NCI-H460 (cell line): Measurements from ENCODE around the gene TMEM219. TPM values are rescaled to one million over a fixed set of nuclear protein-coding genes. Genes with fewer than 3 reads are reported as not detected.
A peak's percentile ranks its signal among the peaks of the same experiment; 100 is the strongest.

ENCODE experiments used
- DNase-seq: peaks from one replicate; pipeline ENCODE4 v3.0.0-alpha.2; 2016; ENCODE audit warnings: low read depth; ENCODE audit errors: extremely low read depth
- total RNA-seq: library from RNA; depleted of rRNA; stranded (reverse); fragments of >200 nt; shearing (Covaris generic); gene quantifications from 2 replicates; pipeline ENCODE4 v1.2.3, GENCODE V29; 2014

Gene TMEM219
- total RNA-seq, 1 experiment from 2014 or later: 67.8 TPM

DNA sequence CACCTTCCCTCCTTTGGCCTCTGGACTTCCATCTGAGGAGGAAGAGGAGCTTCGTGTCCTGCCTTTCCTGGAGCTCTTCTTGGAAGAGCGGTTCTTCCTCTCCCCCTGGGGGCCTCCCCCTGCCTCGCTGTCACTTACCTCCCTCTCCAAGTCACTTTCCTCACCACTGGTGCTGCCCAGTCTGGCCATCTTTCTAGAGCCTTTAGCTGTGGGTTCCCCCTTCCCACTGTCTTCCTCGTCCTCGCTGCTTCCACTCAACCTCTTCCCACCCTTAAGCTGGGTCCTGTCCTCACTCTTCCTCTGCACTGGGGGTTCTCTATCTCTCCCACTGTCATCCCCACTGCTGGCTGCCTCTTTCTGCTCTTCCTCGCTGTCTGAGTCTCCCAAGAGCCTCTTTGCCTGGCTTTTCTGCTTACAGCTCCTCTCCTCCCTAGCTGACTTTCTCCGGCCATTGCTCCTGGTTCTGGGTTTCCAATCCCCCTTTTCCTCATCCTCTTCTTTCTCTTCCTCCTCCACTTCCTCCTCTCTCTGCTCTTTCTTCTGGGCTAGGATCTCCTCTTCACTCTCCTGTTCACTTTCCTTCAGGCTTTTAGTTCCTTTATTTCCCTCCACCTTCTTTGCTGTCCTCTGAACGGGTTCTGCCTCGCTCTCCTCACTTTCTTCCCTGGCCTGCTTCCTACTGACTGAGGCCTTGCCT is 32.2 kb downstream of the TMEM219 start:
- no peak for DNase-seq

DNA sequence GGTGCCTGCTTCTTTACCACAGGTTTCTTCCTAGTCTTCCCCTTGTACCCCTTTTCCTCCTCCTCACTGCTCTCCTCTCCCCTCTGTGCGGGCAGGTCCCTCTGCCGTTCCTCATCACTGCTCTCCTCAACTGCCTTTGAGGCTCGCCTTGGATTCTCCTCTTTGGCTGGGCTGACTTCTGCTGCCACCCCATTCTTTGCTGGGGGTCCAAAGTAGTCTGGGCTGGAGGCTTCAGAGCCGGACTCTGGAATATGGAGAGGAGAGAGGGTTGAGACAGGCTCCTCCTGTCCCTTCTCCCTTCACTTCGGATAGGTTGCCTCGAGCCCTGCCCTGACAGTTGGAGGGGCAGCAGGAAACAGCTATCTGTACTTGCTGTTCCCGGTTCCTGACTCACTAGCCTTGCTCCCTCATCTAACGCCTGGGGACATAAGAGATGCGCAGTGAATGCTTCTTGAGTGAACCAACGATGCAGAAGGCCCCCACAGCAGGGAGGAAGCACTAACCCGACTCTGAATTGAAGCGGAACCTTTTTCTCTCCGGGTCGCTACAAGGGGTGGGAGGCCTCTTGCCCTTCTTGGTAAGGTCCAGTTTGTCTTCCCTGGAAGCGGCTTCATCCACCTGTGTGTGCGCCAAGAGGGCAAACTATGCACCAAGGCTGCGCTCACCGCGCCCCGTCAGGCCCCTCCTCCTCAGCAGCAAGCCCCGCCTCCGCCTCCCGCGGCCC is 32.9 kb downstream of the TMEM219 start:
- DNase-seq: no peak

DNA sequence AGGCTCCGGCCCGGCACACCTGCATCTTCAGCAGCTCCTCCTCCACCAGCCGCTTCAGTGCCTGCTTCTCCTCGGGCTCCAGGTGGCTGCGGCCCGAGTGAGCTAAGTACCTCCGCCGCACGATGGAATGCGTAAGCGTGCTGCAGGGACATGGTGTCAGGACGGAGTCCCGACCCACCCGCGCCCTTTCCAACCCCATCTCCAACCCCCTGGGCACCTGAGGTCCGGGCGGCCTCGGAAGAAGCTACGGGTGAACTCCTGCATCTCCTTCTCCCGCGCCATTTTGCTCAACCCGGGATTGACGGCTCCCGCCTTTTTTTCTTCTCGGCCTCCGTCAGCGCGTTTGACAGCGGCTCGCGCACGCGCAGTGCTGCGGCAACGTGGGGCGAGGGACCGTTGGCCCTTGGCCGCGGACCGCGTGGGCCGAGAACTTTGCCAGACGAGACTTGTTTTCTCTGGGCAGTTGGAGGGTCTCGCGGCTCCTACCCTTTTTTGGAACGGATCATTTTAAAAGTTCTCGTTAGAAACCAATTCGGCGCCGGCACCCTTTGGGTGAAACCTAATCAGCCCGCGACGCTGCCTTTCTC is 33.5 kb downstream of the TMEM219 start, which contains the start of gene HIRIP3:
Gene HIRIP3 (minus strand): TSS at position 294 of the 587 bp plus-strand sequence. CDS start 12 bp downstream, at position 282.
- peak; percentile 78 for DNase-seq

DNA sequence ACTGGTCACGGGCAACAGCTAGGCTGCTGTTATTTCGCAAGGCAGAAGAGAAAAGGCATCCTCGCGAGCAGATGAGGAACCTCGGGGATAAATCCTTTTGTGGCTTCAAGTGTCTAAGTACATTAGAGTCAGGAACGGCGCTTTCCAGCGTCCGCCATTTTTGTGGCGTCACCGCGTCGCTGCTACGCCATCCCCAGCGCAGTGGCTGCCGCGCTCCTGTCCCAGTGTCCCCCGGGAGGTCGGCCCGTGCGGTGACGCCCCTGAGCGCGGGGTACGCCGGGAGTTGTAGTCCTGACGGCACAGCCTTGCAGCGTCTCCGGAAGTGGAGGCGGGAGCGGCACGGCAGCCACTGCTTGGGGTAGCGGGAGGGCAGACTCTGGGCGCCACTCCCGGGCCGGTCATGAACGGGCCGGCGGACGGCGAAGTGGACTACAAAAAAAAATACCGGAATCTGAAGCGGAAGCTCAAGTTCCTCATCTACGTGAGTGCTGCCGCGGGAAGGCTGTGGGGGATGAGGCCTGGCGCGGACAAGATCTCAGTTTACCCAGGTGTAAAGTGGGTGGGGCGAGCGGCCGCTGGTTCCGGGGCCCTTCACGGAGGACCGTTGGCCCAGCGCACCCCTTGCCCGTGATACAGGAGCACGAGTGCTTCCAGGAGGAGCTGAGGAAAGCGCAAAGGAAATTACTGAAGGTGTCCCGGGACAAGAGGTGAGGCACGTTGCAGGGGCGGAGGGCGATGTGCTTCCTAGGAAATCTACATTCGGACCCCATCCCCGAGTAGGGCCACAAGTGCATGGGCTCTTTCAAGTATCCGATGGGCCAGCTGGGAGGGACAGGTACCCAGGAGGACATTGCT is 34.3 kb downstream of the TMEM219 start, which contains the start of gene INO80E:
Gene INO80E (plus strand): TSS at position 331 of the 855 bp plus-strand sequence. CDS start 70 bp downstream, at position 401.
- peak; percentile 95 for DNase-seq

DNA sequence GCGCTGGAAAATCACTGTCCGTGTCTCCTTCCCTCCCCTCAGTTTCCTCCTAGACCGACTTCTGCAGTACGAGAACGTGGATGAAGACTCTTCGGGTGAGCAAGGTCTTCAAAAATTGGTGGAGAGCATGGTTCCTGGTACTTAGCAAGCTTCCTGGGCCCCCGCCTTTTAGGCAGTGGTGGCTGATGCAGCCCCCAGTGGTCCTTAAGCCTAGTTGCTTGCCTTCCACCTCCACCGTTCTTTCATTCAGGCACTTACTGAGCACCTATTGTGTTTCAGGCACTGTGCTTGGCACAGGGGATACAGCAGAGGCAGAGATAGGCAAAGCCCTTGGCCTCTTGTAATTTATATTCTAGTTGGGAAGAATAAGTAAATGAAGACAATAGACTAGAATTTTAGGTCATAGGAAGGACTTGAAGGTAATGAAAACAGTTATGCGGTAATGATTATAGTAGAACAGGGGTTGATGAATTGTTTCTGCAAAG is 34.9 kb downstream of the TMEM219 start:
- no peak for DNase-seq

DNA sequence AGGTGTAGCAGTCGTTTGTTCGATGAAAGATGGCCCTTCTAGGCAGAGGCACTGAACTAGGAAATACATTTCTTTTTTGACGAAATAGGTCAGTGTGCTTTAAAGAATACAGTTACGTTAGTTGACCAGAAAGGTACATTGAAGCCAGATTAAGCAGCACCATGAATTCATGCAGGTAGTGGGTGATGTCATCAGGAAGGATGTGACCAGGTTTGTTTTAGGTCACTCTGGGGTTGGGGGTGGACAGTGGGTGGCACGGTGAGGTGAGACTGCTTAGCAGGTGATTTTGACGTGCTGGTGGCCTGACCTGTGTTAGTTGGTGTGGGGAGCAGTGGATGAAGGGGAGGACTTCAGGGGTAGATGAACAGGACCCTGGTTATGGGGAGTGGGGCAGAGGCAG is 37.7 kb downstream of the TMEM219 start:
- DNase-seq: no peak

DNA sequence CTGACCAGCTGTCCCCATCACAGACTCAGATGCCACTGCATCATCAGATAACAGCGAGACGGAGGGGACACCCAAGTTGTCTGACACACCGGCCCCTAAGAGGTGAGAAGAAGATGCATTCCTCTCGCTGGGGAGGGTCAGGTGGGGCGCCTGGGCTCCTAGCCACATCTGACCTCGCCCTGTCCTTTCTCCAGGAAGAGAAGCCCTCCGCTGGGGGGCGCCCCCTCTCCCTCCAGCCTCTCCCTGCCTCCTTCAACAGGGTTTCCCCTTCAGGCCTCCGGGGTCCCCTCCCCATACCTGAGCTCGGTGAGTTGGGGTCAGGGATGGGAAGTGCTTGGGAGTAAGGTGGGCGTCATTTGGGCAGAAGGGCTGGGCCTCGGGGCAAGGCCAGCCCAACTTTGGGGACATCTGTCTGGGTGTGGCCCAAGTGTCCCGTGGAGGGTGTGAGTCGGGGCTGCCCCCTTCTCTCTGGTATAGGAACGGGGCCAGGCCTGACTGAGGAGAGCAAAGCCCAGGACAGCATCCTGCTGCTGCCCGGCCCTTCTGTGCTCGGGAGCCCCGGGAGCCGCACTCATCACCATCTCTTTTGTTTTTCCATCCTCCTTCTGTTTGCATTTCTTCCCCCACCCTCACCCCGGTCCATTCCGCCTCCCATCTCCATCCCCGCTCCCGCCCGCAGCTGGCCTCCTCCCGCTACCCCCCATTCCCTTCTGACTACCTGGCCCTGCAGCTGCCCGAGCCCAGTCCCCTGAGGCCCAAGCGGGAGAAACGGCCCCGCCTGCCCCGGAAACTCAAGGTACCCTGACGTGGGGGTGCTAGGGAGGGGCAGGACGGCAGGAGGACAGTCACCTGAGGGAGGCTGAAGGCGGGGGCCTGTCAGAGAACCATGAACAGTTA is 39.1 kb downstream of the TMEM219 start:
- no peak for DNase-seq

DNA sequence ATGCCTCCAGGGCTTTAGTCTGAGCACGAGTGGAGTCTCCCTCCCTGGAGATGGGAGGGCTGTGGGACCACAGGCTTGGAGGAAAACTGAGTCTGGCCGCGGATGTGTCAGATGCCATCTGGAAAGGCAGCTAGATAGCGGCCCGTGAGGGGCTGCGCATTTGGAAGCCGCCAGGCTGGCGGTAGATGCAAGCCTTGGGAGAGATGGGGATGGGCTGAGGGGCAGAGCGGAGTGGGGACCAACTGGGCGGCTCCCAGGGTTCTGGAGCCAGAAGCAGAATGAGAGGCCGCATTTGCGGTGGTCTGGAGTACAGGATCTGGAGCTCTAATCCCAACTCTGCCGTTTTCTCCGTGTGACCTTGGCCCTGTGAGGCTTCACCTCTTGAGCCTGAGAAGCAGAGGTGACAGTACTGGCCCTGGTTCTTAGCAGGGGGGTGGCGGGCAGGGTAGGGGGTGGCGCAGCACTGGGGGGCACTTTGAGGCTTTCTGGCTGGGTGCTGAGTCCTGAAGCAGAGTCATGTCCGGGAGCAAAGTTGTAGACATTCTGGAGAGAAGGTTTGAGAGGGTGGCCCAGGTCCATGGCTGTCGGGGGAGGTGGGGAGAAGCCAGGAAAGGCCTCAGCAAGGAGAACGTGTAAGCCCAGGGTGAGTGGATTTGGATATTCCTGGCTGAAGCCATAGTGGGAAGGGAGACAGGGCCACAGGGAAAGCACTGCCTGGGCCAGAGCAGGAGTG is 40.9 kb downstream of the TMEM219 start:
- DNase-seq: no peak

DNA sequence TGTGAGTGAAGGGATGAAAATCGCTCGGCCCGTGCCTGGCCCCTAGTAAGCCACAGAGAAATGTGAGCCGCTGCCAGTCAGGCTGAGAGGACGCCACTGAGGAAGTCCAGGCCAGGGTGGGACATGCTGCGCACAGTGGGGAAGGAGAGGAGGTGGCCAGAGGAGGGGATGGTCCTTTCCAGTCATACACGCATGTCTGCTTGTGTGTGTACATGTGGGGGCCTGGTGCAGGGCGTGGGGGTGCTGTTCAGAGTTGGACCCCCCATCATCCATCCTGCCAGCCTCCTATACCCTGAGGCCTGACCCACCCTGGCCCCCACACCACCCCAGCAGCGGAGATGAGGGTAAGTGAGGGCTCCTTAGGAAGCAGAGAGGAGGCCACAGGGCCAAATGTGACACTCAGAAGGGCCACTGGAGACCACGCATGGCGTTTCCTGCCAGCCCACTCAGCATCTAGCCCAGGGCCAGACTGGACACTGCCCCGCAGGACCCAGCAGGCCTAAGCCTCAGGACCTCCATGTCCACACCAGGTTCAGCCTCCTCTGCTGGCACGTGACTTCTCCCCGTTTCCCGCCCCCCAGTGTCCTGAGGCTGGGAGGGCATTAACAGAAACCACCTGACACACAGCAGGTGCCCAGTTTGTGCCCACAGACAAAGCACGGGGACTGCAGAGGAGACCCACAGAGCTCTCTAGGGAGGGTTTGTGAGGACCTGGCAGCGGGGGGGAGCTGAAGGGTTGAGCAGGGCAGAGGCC is 42.0 kb downstream of the TMEM219 start:
- no peak for DNase-seq

DNA sequence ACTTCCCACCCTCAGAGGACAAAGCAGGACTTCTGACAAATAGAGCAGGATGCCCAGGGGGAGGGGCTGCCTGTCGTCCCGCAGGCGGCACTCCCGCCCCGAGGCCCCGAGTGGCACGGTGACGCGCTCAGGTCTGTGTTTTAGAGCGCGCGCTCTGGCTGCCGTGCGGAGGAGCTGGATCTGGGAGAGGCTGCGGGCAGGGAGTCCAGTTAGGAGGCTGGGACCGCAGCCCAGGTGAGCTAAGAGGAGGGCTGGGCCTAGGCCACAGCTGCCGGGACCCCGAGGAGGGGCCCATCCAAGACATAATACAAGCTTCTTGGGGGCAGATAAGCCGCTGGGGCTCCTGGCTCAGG is 42.5 kb downstream of the TMEM219 start:
- no peak for DNase-seq

DNA sequence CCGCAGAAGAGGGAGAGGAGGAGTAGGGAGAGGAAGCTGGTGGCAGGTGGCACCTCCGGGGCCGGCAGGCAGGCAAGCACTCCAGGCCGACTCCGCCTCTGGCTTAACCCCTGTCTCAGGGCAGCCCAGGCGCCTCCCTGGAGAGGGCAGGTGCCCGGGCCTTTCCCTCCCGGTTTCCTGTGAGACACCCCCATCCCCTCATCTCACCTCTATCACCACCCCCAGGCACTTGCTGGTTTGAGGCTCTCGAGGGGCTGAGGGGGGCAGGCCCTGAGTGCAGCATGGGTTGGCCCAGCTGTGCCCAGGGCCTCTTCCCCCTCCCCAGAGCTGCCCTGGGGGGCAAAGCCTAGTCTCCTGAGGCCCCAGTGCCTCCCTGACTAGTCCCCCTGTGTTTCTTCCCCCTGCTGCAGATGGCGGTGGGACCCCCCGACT is 42.9 kb downstream of the TMEM219 start:
- no peak for DNase-seq

DNA sequence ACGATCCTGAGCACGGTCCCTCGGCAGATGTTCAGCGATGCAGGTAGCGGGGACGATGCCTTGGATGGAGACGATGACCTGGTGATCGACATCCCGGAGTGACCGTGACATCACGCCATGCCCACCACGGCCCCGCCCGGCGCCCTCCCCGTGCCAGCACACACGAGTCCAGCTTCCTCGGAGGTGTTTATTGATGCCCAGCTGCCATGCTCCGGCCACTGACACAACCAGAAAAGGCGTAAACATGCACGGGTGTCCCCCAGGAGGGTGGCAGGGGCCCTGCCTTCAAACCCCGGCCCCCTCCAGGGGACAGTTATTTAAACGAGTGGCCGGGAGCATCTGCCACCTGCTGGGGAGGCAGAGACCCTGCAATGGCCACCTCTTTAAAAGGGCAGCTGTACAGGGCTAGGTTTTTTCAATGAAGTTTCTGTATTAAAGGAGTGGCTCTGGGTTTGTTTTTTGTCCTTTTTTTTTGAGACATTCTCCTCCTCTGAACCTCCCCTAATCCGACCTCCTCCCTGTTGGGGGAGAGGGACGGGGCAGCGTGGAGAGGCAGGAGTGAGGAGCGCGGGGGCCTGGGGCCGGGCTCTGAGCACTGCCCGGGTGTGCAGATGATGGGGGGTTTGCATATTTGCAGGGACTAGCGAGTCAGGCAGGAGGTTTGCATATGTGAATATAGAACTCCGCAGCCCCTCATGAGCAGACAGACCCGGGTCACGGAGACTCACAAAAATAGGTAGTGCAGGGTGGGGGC is 43.6 kb downstream of the TMEM219 start:
- peak; percentile 33 for DNase-seq

DNA sequence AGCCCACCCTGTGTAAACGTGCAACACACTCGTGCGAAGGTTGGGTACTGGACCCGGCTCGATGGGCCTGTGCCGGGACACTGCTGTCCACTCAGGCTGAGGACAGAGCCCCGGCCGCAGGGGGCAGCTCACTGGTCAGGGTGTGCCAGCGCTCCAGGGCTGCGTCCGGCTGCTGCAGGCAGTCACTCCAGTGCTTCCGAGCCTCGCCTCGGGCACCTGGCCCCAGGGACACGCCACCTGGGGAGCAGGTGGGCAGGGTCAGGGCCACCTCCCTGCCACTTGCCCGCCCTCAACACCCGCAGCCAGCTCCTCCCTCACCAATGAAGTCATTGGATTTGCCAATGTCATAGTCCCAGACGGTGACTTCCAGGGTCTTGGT is 44.2 kb downstream of the TMEM219 start:
- no peak for DNase-seq

DNA sequence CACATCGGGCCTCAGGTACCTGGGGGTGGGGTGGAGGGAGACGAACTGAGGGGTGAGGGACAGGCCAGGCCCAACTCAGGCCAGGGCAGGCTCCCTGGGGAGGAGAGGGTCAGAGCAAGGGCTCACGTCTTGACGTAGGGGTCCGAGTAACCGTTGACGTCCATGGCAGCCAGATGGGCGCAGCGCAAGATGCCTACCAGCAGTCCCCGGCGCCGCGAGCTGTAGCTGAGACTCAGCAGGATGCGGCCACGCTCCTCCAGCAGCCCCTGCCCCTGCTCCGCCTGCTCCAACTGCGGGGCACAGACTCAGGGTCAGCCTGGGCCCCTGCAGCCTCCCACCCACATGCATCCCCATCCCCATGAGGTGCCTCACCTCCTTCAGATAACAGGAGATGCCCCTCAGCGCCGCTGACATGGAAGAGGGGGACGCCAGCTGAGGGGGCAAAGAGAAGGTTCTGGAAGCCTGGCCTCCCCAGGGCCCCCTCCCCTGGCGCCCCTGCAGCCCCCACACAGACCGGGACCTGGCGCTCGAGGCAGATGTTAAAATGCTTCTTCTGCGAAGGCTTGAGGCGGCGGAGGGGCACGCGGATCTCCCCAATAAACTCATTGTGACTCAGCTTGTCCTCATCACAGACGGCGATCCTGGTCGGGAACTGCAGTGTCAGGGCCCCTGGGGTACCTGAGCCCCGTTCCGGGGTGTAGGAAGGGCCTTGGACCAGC is 44.9 kb downstream of the TMEM219 start:
- no peak for DNase-seq

DNA sequence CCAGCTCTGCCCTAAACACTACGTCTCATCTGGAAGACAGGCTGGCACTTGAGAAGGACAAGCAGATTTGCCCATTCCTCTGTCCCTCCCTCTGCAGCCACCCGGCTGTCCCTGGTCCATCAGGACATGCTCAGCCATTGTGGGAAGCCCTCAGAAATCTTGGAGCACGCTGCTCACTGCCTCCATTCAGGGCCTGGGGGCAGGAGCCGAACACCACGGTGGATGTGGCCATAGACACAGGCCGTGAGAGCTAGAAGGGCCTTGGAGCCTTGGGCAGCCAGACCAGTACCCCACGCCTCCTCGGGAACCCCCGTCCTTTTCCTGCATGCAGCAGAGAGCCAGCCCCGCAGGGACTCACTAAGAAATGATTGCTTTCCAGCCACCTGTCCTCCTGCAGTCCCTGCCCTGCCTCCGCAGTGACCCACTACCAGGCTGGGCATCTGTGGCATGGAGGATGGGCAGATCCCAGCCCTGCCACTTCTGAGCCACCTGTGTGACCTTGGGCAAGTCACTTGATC is 45.6 kb downstream of the TMEM219 start:
- no peak for DNase-seq

DNA sequence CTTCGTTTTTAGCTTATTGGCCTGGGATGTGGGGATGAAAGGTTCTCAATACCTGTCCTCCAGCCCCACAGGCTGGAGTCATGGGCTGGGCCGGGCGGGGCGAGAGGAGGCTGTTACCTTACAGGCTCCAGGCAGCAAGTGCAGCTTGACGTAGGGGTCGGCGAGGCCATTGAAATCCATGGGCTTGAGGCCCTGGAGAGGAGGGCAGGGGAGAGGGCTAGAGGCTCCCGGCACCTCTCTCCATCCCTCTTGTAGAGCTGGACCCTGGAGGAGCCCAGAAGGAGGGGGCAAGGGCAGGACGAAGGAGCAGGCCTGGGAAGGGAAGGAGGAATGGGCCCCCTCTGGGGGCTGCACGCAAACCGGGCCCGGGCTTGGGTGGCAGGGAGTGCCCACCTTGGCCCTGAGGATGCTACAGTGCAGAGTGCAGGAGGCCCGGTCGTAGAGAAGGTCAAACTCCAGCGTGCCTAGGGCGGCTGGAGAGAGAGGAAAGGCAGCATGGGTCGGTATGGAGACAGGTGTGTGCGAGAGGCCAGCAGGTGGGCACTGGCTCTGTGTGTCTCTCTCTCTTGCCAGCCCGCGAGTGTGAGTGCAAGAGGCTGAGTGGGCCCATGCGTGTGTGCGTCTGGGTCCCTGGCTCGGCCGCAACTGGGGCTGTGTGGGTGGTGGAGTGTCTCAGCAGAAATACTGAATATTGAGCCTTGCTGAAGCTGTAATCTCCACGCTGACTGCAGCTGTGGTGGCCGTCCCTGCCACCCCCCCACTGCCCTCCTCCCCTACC is 47.4 kb downstream of the TMEM219 start:
- no peak for DNase-seq
